HepG2 (cell line): ENCODE data around the gene PRKAR1B. TPM values are rescaled to one million over a fixed set of nuclear protein-coding genes. Genes with fewer than 3 reads are reported as not detected.

ENCODE experiments used
- ATAC-seq: fragments of 200-7000 bp; cut with Tn5 transposase; 3 replicates; pipeline ENCODE4 v1.9.1; 2020; ENCODE audit warnings: mild to moderate bottlenecking, moderate library complexity
- BruUV-seq: library from RNA; stranded (reverse); fragments of 400-500 nt; replicated peaks from 2 replicates; lab custom pipeline; 2021; lab: Mats Ljungman, UMichigan
- CTCF ChIA-PET: fragments of 300-600 bp; formaldehyde crosslinking; extraction: SDS; loops from one replicate; lab custom pipeline; 2021; ENCODE audit warnings: low total read pairs, inconsistent platforms, low intra/inter-chr PET ratio; lab: Yijun Ruan, JAX
- POLR2A ChIA-PET: fragments of 350-600 bp; sonication (Branson Sonifier 250); formaldehyde crosslinking; loops from one replicate; lab custom pipeline; 2020; ENCODE audit warnings: antibody characterized with exemption, inconsistent platforms; lab: Yijun Ruan, JAX
- DNase-seq: peaks from one replicate; pipeline ENCODE4 v3.0.0-alpha.2; 2015; ENCODE audit warnings: low spot score
- FAIRE-seq: peaks from 3 replicates; lab custom pipeline; 2011; peaks lifted over from hg19 to GRCh38; lab: Jason Lieb, UNC
- H2AFZ ChIP-seq: one replicate; pipeline ENCODE4 v1.6.1; 2011; ENCODE audit warnings: low read length, inconsistent platforms
- H3K27ac ChIP-seq: fragments of 300-600 bp; 3 replicates; pipeline ENCODE4 v1.8.0; 2011; ENCODE audit warnings: mixed run types, mild to moderate bottlenecking, mixed read lengths, low read length, inconsistent platforms; ENCODE audit not compliant: insufficient read depth; ENCODE audit errors: extremely low read length
- H3K27me3 ChIP-seq, 2 experiments: fragments of 200-600 bp in 1 of 2; 2 replicates in 1 of 2; 3 replicates in 1 of 2; pipeline versions ENCODE4 v1.6.0 to v1.8.0; 2011; ENCODE audit warnings: low read length in 2 of 2, mild to moderate bottlenecking in 2 of 2, moderate library complexity in 2 of 2, inconsistent platforms in 1 of 2; ENCODE audit not compliant: insufficient read depth in 2 of 2, control insufficient read depth in 1 of 2
- H3K36me3 ChIP-seq, 2 experiments: fragments of 200-600 bp in 1 of 2; replicated peaks in 1 of 2; 2 replicates in 1 of 2; 3 replicates in 1 of 2; pipeline versions ENCODE4 v1.5.1 to v1.8.0; 2011; ENCODE audit warnings: low read length in 2 of 2, inconsistent platforms in 1 of 2; ENCODE audit not compliant: insufficient read depth in 2 of 2, control insufficient read depth in 1 of 2
- H3K4me1 ChIP-seq: 2 replicates; pipeline ENCODE4 v1.5.1; 2012; ENCODE audit warnings: low read length, inconsistent platforms; ENCODE audit not compliant: insufficient read depth
- H3K4me2 ChIP-seq: 2 replicates; pipeline ENCODE4 v1.6.0; 2011; ENCODE audit warnings: low read depth, low read length, inconsistent platforms
- H3K4me3 ChIP-seq, 3 experiments: fragments of 200-600 bp in 1 of 3; sonication (generic), shearing (Covaris generic) in 1 of 3; replicated peaks in 1 of 3; 2 replicates each; pipeline ENCODE4 v1.5.1; 2011 to 2016; ENCODE audit warnings: low read length in 3 of 3, inconsistent platforms in 2 of 3, low read depth in 2 of 3, mild to moderate bottlenecking in 2 of 3, control low read depth in 1 of 3, mixed read lengths in 1 of 3; ENCODE audit not compliant: insufficient read depth in 1 of 3
- H3K79me2 ChIP-seq: one replicate; pipeline ENCODE4 v1.6.1; 2011; ENCODE audit warnings: low read length, inconsistent platforms; ENCODE audit not compliant: insufficient read depth
- H3K9ac ChIP-seq: 2 replicates; pipeline ENCODE4 v1.6.0; 2011; ENCODE audit warnings: mild to moderate bottlenecking, low read depth, low read length, inconsistent platforms; ENCODE audit not compliant: insufficient read depth
- H3K9me3 ChIP-seq: 2 replicates; pipeline ENCODE4 v1.5.1; 2012; ENCODE audit warnings: mild to moderate bottlenecking, low read length
- H4K20me1 ChIP-seq: 2 replicates; pipeline ENCODE4 v1.6.0; 2011; ENCODE audit warnings: inconsistent platforms, mild to moderate bottlenecking, low read length, moderate library complexity; ENCODE audit not compliant: insufficient read depth
- FOXJ3 ChIP-seq: sonication (generic); formaldehyde crosslinking; IDR thresholded peaks from 2 replicates; pipeline ENCODE4 v1.4.0; 2020; ENCODE audit warnings: missing genetic modification reagents, mild to moderate bottlenecking, borderline replicate concordance
- HHEX ChIP-seq: IDR thresholded peaks from 2 replicates; pipeline ENCODE4 v1.6.1; 2016; ENCODE audit warnings: control low read depth
- RFX5 ChIP-seq: IDR thresholded peaks from 2 replicates; pipeline ENCODE4 v1.6.1; 2011; ENCODE audit warnings: low read depth, low read length, improper control_type of control experiment
- ZNF230 ChIP-seq: sonication (generic); formaldehyde crosslinking; IDR thresholded peaks from 2 replicates; pipeline ENCODE4 v1.4.0; 2020; ENCODE audit warnings: mild to moderate bottlenecking, missing genetic modification reagents
- ZNF468 ChIP-seq: sonication (generic); formaldehyde crosslinking; IDR thresholded peaks from 2 replicates; pipeline ENCODE4 v1.8.0; 2022; ENCODE audit warnings: mild to moderate bottlenecking, moderate library complexity, missing genetic modification reagents
- ZNF75D ChIP-seq: sonication (generic); formaldehyde crosslinking; IDR thresholded peaks from 2 replicates; pipeline ENCODE4 v1.8.1; 2023; ENCODE audit warnings: missing genetic modification reagents, mild to moderate bottlenecking, borderline replicate concordance
- ZNF780A ChIP-seq: sonication (generic); formaldehyde crosslinking; IDR thresholded peaks from 2 replicates; pipeline ENCODE4 v1.8.0; 2022; ENCODE audit warnings: mild to moderate bottlenecking, missing genetic modification reagents, moderate library complexity
- WGBS: methylation state at CpG from one replicate; pipeline ENCODE4 v1.1.6; 2017; ENCODE audit warnings: low lambda C conversion rate; 5-methylcytosine and 5-hydroxymethylcytosine counted together
- in situ Hi-C: cut with HindIII; loops from 2 replicates; pipeline ENCODE4 v1.10.0; 2017; ENCODE audit warnings: low pct_unique_long_range_greater_than_20kb; ENCODE audit not compliant: extremely low pct_ligation_motif_present
- intact Hi-C: fragments of 100-400 bp; cut with micrococcal nuclease; formaldehyde crosslinking; loops from one replicate; pipeline ENCODE4 v1.10.0; 2022; ENCODE audit not compliant: unreplicated experiment
- polyA plus RNA-seq, 8 experiments: library from polyadenylated mRNA; depleted of rRNA in 3 of 8; stranded (reverse) in 7 of 8; unstranded in 1 of 8; fragments of >200 nt; fragmentation: Illumina TruSeq in 4 of 8; extraction: Trizol in 4 of 8; gene quantifications; 2 replicates each; pipeline versions ENCODE4 v1.2.1 to v1.2.3, GENCODE V29; 2011 to 2016; ENCODE audit warnings: low read depth in 4 of 8, missing spikeins in 1 of 8, mixed read lengths in 1 of 8; ENCODE audit not compliant: insufficient read depth in 1 of 8
- total RNA-seq, 5 experiments: library from RNA; depleted of rRNA; stranded (reverse); fragments of >200 nt; fragmentation: Illumina TruSeq; extraction: Trizol; gene quantifications; 2 replicates each; pipeline ENCODE4 v1.2.3, GENCODE V29; 2016; ENCODE audit warnings: low read depth in 1 of 5
- TF ChIP-seq, protein P1 (sequence below): sonication (generic); formaldehyde crosslinking; IDR thresholded peaks from 2 replicates; pipeline ENCODE4 v1.4.0; 2020; ENCODE audit warnings: missing genetic modification reagents
- TF ChIP-seq, protein P2 (sequence below): sonication (generic); formaldehyde crosslinking; IDR thresholded peaks from 2 replicates; pipeline ENCODE4 v1.4.0; 2020; ENCODE audit warnings: mild to moderate bottlenecking, missing genetic modification reagents
- TF ChIP-seq, protein P3 (sequence below): IDR thresholded peaks from 2 replicates; pipeline ENCODE4 v1.6.1; 2018; ENCODE audit warnings: missing genetic modification reagents
- TF ChIP-seq, protein P4 (sequence below): sonication (generic); formaldehyde crosslinking; IDR thresholded peaks from 2 replicates; pipeline ENCODE4 v1.4.0; 2020; ENCODE audit warnings: missing genetic modification reagents
- TF ChIP-seq, protein P5 (sequence below), 2 experiments: sonication (generic) in 1 of 2; formaldehyde crosslinking in 1 of 2; IDR thresholded peaks; 2 replicates each; pipeline versions ENCODE4 v1.4.0 to v1.6.1; 2018 to 2020; ENCODE audit warnings: missing genetic modification reagents in 2 of 2, borderline replicate concordance in 1 of 2, low read depth in 1 of 2, mild to moderate bottlenecking in 1 of 2, missing biosample characterization in 1 of 2

PRKAR1B gene
- total and polyA plus RNA-seq, 2 of the 13 experiments (the other 11 are each of a cell fraction or from before 2014, with no cell fraction given): 7.9 to 28.2 TPM

DNA sequence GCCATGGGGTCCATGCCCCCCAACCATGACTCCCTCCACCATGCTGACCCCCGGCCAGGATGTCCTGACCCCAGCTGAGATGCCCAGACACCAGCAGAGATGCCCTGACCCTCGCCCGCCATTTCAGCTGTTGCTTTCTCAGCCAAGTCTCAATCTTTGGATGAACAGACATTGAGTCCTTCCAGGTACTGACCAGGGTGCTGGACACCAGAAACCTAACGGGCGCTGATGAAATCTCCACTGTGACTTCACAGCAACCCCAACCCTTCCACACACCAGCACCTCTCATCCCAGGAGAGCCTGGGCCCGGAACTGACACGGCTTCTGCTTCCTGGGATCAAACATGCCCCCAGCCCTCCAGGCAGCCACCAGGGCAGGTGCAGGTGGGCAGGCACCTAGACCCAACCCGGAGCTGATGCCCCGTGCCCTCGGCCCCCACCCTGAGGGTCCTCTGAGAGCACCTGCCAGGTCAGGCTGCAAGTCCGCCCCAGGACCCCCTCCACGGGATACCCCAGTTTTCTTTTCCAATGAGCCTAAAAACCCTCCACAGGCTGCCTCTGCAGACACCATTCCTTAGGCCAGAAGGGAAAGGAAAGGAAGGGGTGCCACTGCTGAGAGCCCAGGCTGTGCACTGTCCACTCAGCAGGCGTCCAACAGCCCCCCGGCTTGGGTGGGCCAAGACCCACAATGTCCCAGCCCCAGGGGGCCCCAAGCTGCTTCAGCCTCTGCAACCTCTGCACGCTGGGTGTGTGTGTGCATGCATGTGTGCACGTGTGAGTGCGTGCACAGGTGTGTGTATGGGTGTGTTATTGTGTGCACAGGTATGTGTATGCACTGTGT lies 164.1 kb downstream of the PRKAR1B start:
- no TSS peak for BruUV-seq
- no peak overlapping the region for H3K4me3 ChIP-seq
- FAIRE-seq: no peak
- no peak for DNase-seq
- no peak for ATAC-seq
- H3K36me3 ChIP-seq: 0 out of 5 replicates have a peak, but pooled peaks cover 0 to 2% of the 10 kb centered on the region in 2 experiments
- 95% methylated on average over 10 of the region's 17 CpGs for WGBS
- no peak overlapping the region for H3K27ac ChIP-seq
- no peaks in the 10 kb centered on the region for H3K4me1 ChIP-seq
- H4K20me1 ChIP-seq: no peaks in the 10 kb centered on the region
- POLR2A ChIA-PET: no interaction called here
- H3K9ac ChIP-seq: no peak overlapping the region
- in situ Hi-C loops: no loop called here
- H3K27me3 ChIP-seq: no peaks in the 10 kb centered on the region
- no peak overlapping the region for H3K4me2 ChIP-seq
- H3K9me3 ChIP-seq: no peaks in the 10 kb centered on the region
- CTCF ChIA-PET: no interaction called here
- intact Hi-C loops: no loop called here
- no peaks in the 10 kb centered on the region for H3K79me2 ChIP-seq
- H2AFZ ChIP-seq: no peak overlapping the region
- TF ChIP-seq, protein P1, sequence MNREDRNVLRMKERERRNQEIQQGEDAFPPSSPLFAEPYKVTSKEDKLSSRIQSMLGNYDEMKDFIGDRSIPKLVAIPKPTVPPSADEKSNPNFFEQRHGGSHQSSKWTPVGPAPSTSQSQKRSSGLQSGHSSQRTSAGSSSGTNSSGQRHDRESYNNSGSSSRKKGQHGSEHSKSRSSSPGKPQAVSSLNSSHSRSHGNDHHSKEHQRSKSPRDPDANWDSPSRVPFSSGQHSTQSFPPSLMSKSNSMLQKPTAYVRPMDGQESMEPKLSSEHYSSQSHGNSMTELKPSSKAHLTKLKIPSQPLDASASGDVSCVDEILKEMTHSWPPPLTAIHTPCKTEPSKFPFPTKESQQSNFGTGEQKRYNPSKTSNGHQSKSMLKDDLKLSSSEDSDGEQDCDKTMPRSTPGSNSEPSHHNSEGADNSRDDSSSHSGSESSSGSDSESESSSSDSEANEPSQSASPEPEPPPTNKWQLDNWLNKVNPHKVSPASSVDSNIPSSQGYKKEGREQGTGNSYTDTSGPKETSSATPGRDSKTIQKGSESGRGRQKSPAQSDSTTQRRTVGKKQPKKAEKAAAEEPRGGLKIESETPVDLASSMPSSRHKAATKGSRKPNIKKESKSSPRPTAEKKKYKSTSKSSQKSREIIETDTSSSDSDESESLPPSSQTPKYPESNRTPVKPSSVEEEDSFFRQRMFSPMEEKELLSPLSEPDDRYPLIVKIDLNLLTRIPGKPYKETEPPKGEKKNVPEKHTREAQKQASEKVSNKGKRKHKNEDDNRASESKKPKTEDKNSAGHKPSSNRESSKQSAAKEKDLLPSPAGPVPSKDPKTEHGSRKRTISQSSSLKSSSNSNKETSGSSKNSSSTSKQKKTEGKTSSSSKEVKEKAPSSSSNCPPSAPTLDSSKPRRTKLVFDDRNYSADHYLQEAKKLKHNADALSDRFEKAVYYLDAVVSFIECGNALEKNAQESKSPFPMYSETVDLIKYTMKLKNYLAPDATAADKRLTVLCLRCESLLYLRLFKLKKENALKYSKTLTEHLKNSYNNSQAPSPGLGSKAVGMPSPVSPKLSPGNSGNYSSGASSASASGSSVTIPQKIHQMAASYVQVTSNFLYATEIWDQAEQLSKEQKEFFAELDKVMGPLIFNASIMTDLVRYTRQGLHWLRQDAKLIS: no peak
- TF ChIP-seq, protein P2, sequence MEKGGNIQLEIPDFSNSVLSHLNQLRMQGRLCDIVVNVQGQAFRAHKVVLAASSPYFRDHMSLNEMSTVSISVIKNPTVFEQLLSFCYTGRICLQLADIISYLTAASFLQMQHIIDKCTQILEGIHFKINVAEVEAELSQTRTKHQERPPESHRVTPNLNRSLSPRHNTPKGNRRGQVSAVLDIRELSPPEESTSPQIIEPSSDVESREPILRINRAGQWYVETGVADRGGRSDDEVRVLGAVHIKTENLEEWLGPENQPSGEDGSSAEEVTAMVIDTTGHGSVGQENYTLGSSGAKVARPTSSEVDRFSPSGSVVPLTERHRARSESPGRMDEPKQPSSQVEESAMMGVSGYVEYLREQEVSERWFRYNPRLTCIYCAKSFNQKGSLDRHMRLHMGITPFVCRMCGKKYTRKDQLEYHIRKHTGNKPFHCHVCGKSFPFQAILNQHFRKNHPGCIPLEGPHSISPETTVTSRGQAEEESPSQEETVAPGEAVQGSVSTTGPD (CRISPR knock-in tag): no peak
- TF ChIP-seq ZNF75D (CRISPR knock-in tag) (no peak), ZNF780A (CRISPR knock-in tag) (no peak), RFX5 (no peak), FOXJ3 (no peak), HHEX (CRISPR knock-in tag) (no peak), ZNF230 (no peak), ZNF468 (no peak)
- TF ChIP-seq, protein P3, sequence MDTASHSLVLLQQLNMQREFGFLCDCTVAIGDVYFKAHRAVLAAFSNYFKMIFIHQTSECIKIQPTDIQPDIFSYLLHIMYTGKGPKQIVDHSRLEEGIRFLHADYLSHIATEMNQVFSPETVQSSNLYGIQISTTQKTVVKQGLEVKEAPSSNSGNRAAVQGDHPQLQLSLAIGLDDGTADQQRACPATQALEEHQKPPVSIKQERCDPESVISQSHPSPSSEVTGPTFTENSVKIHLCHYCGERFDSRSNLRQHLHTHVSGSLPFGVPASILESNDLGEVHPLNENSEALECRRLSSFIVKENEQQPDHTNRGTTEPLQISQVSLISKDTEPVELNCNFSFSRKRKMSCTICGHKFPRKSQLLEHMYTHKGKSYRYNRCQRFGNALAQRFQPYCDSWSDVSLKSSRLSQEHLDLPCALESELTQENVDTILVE (CRISPR knock-in tag): no peak
- TF ChIP-seq, protein P4, sequence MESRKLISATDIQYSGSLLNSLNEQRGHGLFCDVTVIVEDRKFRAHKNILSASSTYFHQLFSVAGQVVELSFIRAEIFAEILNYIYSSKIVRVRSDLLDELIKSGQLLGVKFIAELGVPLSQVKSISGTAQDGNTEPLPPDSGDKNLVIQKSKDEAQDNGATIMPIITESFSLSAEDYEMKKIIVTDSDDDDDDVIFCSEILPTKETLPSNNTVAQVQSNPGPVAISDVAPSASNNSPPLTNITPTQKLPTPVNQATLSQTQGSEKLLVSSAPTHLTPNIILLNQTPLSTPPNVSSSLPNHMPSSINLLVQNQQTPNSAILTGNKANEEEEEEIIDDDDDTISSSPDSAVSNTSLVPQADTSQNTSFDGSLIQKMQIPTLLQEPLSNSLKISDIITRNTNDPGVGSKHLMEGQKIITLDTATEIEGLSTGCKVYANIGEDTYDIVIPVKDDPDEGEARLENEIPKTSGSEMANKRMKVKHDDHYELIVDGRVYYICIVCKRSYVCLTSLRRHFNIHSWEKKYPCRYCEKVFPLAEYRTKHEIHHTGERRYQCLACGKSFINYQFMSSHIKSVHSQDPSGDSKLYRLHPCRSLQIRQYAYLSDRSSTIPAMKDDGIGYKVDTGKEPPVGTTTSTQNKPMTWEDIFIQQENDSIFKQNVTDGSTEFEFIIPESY (CRISPR knock-in tag): no peak
- TF ChIP-seq, protein P5, sequence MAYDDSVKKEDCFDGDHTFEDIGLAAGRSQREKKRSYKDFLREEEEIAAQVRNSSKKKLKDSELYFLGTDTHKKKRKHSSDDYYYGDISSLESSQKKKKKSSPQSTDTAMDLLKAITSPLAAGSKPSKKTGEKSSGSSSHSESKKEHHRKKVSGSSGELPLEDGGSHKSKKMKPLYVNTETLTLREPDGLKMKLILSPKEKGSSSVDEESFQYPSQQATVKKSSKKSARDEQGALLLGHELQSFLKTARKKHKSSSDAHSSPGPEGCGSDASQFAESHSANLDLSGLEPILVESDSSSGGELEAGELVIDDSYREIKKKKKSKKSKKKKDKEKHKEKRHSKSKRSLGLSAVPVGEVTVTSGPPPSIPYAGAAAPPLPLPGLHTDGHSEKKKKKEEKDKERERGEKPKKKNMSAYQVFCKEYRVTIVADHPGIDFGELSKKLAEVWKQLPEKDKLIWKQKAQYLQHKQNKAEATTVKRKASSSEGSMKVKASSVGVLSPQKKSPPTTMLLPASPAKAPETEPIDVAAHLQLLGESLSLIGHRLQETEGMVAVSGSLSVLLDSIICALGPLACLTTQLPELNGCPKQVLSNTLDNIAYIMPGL (CRISPR knock-in tag; IDR thresholded peaks at IDR 0.05; ENCODE audit: borderline replicate concordance in 1 of 2, low read depth in 1 of 2): no peak
